Dedifferentiated amniotic fluid mesenchymal stem cell (primary cell): ENCODE results near the gene DPH7.
A peak's percentile ranks its signal among the peaks of the same experiment; 100 is the strongest.
"Not testable (repeated sequence)": the region's sequence is repeated elsewhere in the genome, so short reads cannot be mapped to it uniquely, and the experiment has no call there.

Experiments
- DNase-seq: peaks from one replicate; pipeline ENCODE4 v3.0.0-alpha.2; 2016; ENCODE audit errors: extremely low spot score

The DPH7 gene

GRCh38 chr9:137547687-137548543, 30.8 kb downstream of the DPH7 start:
- no peak for DNase-seq

- no peak for DNase-seq
Measured at GRCh38 chr9:137545123-137545522, 33.6 kb downstream of the DPH7 start.

GRCh38 chr9:137544176-137544760, 34.5 kb downstream of the DPH7 start:
- DNase-seq, result no peak

- DNase-seq, result no peak
Measured at GRCh38 chr9:137543237-137543963, 35.3 kb downstream of the DPH7 start.

GRCh38 chr9:137542486-137542885, 36.2 kb downstream of the DPH7 start:
- no peak for DNase-seq

GRCh38 chr9:137540536-137540935, 38.2 kb downstream of the DPH7 start:
- no peak for DNase-seq

GRCh38 chr9:137538058-137538457, 40.7 kb downstream of the DPH7 start:
- no peak for DNase-seq

- not testable (repeated sequence) for DNase-seq
Measured at GRCh38 chr9:137536594-137537131, 42.1 kb downstream of the DPH7 start.

GRCh38 chr9:137535120-137535428, 43.7 kb downstream of the DPH7 start:
- no peak for DNase-seq

- DNase-seq, result peak; percentile 59
Measured at GRCh38 chr9:137534256-137535119, 44.2 kb downstream of the DPH7 start.

- not testable (repeated sequence) for DNase-seq
Measured at GRCh38 chr9:137532891-137533468, 45.7 kb downstream of the DPH7 start.

- DNase-seq, result no peak
Measured at GRCh38 chr9:137531099-137531765, 47.5 kb downstream of the DPH7 start.

- DNase-seq, result no peak
Measured at GRCh38 chr9:137530331-137530730, 48.4 kb downstream of the DPH7 start.

- DNase-seq, result no peak
Measured at GRCh38 chr9:137524981-137525317, 53.8 kb downstream of the DPH7 start.

- DNase-seq, result no peak
Measured at GRCh38 chr9:137524161-137524980, 54.4 kb downstream of the DPH7 start.

GRCh38 chr9:137522746-137523455, 55.8 kb downstream of the DPH7 start:
- DNase-seq, result no peak

GRCh38 chr9:137521405-137521985, 57.2 kb downstream of the DPH7 start:
- DNase-seq, result no peak

- DNase-seq, result no peak
Measured at GRCh38 chr9:137520614-137521404, 57.9 kb downstream of the DPH7 start.
